ENCODE measurements around the gene OLFM1. TPM values are rescaled to one million over a fixed set of nuclear protein-coding genes. Genes with fewer than 3 reads are reported as not detected.

The OLFM1 gene
- total RNA-seq, 1 donor from 2014 or later, result 2.8 TPM

DNA sequence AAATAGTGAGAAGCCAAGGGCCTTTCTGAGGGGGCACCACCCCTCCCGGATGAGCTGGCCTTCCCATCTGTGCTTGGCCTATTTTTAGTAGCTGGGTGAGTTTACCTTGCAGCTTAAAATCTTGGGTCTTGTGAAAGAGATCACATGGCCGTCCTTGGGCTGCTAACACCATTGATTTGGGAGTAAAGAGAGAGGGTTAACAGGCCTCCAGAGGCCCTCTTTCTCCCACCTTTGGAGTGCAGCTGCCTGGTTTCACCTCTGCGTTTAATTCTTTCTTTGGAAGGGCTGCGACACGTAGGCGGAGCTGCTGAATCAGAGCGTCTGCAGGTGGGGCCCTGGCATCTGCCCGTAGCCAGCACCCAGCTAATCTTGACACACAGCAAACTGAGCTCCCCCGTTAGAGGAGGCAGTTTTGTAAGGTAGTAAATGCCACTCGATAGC lies 12.8 kb downstream of the OLFM1 start:
- peaks cover 4% of the 10 kb centered on the region for H3K4me1 Mint-ChIP-seq (ENCODE audit: low read depth)
- no peak overlapping the region for H3K27ac Mint-ChIP-seq (ENCODE audit: unreplicated experiment)
- DNase-seq (ENCODE audit: low spot score), result no peak
- H3K27me3 Mint-ChIP-seq (ENCODE audit: low read depth), result peaks cover 38% of the 10 kb centered on the region
- TF ChIP-seq, protein P1, sequence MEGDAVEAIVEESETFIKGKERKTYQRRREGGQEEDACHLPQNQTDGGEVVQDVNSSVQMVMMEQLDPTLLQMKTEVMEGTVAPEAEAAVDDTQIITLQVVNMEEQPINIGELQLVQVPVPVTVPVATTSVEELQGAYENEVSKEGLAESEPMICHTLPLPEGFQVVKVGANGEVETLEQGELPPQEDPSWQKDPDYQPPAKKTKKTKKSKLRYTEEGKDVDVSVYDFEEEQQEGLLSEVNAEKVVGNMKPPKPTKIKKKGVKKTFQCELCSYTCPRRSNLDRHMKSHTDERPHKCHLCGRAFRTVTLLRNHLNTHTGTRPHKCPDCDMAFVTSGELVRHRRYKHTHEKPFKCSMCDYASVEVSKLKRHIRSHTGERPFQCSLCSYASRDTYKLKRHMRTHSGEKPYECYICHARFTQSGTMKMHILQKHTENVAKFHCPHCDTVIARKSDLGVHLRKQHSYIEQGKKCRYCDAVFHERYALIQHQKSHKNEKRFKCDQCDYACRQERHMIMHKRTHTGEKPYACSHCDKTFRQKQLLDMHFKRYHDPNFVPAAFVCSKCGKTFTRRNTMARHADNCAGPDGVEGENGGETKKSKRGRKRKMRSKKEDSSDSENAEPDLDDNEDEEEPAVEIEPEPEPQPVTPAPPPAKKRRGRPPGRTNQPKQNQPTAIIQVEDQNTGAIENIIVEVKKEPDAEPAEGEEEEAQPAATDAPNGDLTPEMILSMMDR (IDR thresholded peaks at IDR 0.05), result no peak
- no peak overlapping the region for H3K4me3 Mint-ChIP-seq (ENCODE audit: unreplicated experiment)
- peaks cover 2% of the 10 kb centered on the region for H3K36me3 Mint-ChIP-seq (ENCODE audit: low read depth)
- H3K9me3 Mint-ChIP-seq (ENCODE audit: low read depth), result no peaks in the 10 kb centered on the region

DNA sequence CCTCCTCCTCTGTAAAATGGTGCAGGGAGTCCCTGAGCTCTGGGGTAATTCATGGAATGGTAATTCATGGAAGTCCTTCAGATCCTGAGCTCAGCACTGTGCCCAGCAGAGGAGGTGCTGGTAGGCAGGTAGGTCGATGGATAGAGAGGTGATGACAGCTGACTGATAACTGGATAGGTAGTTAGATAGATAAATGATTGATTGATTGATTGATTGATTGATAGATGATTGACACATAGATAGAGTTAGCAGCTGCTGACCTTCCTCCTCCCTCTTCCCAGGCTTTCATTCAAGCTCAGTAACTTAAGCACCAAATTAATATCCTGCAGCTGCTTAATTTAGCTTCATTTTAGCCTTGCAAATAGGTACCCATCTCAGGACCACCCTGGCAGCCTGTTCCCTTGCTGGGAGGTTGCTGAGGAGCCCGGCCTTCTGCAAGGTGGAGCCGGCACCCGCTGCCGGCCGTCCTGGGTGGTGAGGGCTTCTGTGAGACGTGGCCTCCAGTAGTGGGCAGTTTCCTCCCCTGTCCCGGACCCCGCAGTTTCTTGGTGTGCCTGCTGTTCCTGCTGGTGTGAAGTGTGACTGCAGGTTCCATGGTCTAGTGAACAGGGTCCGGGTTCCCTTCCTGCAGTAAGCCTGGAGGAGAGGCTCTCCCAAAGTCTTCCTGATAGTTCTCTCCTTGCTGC lies 13.4 kb downstream of the OLFM1 start:
- TF ChIP-seq, protein P1 (IDR thresholded peaks at IDR 0.05), result no peak
- Mint-ChIP-seq H3K36me3 (ENCODE audit: low read depth) (peaks cover 2% of the 10 kb centered on the region), H3K27ac (ENCODE audit: unreplicated experiment) (no peak overlapping the region), H3K4me1 (ENCODE audit: low read depth) (peaks cover 4% of the 10 kb centered on the region), H3K4me3 (ENCODE audit: unreplicated experiment) (no peak overlapping the region), H3K27me3 (ENCODE audit: low read depth) (peaks cover 33% of the 10 kb centered on the region), H3K9me3 (ENCODE audit: low read depth) (no peaks in the 10 kb centered on the region)
- no peak for DNase-seq (ENCODE audit: low spot score)

DNA sequence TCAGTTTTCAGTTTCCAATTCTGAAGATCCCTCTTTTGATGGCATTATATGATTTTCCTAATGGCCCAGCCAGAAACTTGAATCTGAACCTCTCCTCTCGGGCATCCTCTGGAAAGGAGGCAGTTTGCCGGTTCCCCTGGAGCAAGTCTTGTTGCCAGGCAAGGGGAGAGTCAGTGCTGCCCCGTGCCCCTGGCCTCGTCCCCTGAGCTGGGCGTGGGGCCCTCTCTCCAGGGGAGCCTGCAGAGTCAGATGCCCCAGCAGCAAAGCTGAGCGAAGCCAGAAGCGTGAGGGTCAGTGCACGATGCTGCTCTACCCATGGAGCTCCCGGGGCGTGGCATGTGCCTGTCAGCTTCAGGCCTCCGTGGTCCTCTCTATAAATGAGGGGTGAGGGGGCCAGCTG lies 14.0 kb downstream of the OLFM1 start:
- peaks cover 2% of the 10 kb centered on the region for H3K36me3 Mint-ChIP-seq (ENCODE audit: low read depth)
- H3K27ac Mint-ChIP-seq (ENCODE audit: unreplicated experiment), result no peak overlapping the region
- H3K4me1 Mint-ChIP-seq (ENCODE audit: low read depth), result peaks cover 4% of the 10 kb centered on the region
- H3K4me3 Mint-ChIP-seq (ENCODE audit: unreplicated experiment), result no peak overlapping the region
- peaks cover 33% of the 10 kb centered on the region for H3K27me3 Mint-ChIP-seq (ENCODE audit: low read depth)
- DNase-seq (ENCODE audit: low spot score), result no peak
- TF ChIP-seq, protein P1 (IDR thresholded peaks at IDR 0.05), result no peak
- H3K9me3 Mint-ChIP-seq (ENCODE audit: low read depth), result no peaks in the 10 kb centered on the region

DNA sequence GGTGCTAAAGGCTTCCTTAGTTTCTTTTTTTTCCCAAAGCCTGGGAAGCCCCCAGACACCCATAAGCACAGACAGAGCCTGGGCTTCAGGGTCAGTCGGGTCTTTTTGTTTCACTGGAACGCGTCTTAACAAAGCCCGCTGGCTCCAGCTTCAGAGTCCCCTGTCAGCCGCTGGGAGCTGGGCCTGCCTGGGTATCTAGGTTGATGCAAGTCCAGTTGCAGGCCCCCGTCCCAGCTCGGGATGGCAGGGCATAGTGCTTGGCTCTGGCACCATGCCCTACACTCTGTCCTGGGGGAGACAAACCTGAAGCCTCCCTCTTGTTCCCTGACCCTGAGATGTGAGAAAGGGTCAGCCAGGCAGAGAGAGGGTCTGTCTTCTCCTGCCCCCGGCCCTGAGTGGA lies 14.5 kb downstream of the OLFM1 start:
- H3K27me3 Mint-ChIP-seq (ENCODE audit: low read depth), result peaks cover 33% of the 10 kb centered on the region

DNA sequence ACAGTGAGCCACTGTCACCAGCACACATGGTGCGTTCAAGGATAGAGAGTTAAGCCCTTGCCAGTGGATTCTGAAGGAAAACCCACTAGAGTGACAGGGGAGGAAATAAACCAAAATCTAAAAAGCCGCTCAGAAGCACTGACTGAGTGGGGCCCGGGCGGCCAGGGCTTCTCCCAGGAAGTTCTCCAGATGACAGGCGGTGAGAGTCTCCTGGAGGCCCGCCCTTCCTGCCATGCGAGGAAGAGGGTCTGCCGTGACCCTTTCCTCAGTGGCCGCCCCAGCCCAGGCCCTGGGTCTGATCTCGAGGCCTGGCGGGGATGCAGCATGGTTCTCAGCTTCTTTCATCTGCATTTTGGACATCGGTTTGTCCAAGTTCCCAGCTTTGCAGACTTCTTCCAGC lies 14.9 kb downstream of the OLFM1 start:
- Mint-ChIP-seq H3K4me1 (ENCODE audit: low read depth) (peaks cover 4% of the 10 kb centered on the region), H3K27me3 (ENCODE audit: low read depth) (peaks cover 35% of the 10 kb centered on the region), H3K27ac (ENCODE audit: unreplicated experiment) (no peak overlapping the region)

More for the DNA sequence above, 14.5 kb downstream of the OLFM1 start:
- Mint-ChIP-seq H3K27ac (ENCODE audit: unreplicated experiment) (no peak overlapping the region), H3K4me3 (ENCODE audit: unreplicated experiment) (no peak overlapping the region), H3K4me1 (ENCODE audit: low read depth) (peaks cover 4% of the 10 kb centered on the region), H3K36me3 (ENCODE audit: low read depth) (peaks cover 2% of the 10 kb centered on the region), H3K9me3 (ENCODE audit: low read depth) (no peaks in the 10 kb centered on the region)
- TF ChIP-seq, protein P1 (IDR thresholded peaks at IDR 0.05), result no peak
- no peak for DNase-seq (ENCODE audit: low spot score)

More for the DNA sequence above, 14.9 kb downstream of the OLFM1 start:
- TF ChIP-seq, protein P1 (IDR thresholded peaks at IDR 0.05), result no peak
- no peaks in the 10 kb centered on the region for H3K9me3 Mint-ChIP-seq (ENCODE audit: low read depth)
- peaks cover 2% of the 10 kb centered on the region for H3K36me3 Mint-ChIP-seq (ENCODE audit: low read depth)
- no peak overlapping the region for H3K4me3 Mint-ChIP-seq (ENCODE audit: unreplicated experiment)
- DNase-seq (ENCODE audit: low spot score), result no peak
